Fibroblast of mammary gland (primary cell): ENCODE measurements around the gene MAML3.

Experiments
- DNase-seq: peaks from one replicate; pipeline ENCODE4 v3.0.0-alpha.2; 2010; ENCODE audit warnings: low read depth
- H3K4me3 ChIP-seq: 2 replicates; pipeline ENCODE4 v1.5.1; 2011; ENCODE audit warnings: low read depth, mild to moderate bottlenecking, low read length, moderate library complexity; ENCODE audit not compliant: control insufficient read depth
- CTCF ChIP-seq: conservative IDR thresholded peaks from 2 replicates; pipeline ENCODE4 v1.5.1; 2011; ENCODE audit warnings: low read depth, low read length, inconsistent platforms; ENCODE audit not compliant: control insufficient read depth, insufficient read depth

Gene MAML3

GRCh38 chr4:139966383-139966782 lies 187.6 kb downstream of the MAML3 start:
- no peak for TF ChIP-seq CTCF
- no peak for DNase-seq
- no peak overlapping the region for H3K4me3 ChIP-seq

- no peak for DNase-seq
- H3K4me3 ChIP-seq: no peak overlapping the region
- TF ChIP-seq CTCF: no peak
Observed at GRCh38 chr4:139965789-139966188, 188.2 kb downstream of the MAML3 start.

GRCh38 chr4:139963708-139964107 lies 190.3 kb downstream of the MAML3 start:
- TF ChIP-seq CTCF: no peak
- H3K4me3 ChIP-seq: no peak overlapping the region
- DNase-seq: no peak

- no peak for DNase-seq
- H3K4me3 ChIP-seq: no peak overlapping the region
- no peak for TF ChIP-seq CTCF
Observed at GRCh38 chr4:139962130-139962684, 191.8 kb downstream of the MAML3 start.

- no peak for TF ChIP-seq CTCF
- no peak overlapping the region for H3K4me3 ChIP-seq
- no peak for DNase-seq
Observed at GRCh38 chr4:139961344-139961946, 192.5 kb downstream of the MAML3 start.

- DNase-seq: no peak
- no peak overlapping the region for H3K4me3 ChIP-seq
- no peak for TF ChIP-seq CTCF
Observed at GRCh38 chr4:139959396-139959795, 194.6 kb downstream of the MAML3 start.

- no peak overlapping the region for H3K4me3 ChIP-seq
- no peak for DNase-seq
- TF ChIP-seq CTCF: no peak
Observed at GRCh38 chr4:139958739-139959098, 195.3 kb downstream of the MAML3 start.
